ENCODE measurements around the gene TRMT112.
A peak's percentile ranks its signal among the peaks of the same experiment; 100 is the strongest.

The TRMT112 gene

DNA sequence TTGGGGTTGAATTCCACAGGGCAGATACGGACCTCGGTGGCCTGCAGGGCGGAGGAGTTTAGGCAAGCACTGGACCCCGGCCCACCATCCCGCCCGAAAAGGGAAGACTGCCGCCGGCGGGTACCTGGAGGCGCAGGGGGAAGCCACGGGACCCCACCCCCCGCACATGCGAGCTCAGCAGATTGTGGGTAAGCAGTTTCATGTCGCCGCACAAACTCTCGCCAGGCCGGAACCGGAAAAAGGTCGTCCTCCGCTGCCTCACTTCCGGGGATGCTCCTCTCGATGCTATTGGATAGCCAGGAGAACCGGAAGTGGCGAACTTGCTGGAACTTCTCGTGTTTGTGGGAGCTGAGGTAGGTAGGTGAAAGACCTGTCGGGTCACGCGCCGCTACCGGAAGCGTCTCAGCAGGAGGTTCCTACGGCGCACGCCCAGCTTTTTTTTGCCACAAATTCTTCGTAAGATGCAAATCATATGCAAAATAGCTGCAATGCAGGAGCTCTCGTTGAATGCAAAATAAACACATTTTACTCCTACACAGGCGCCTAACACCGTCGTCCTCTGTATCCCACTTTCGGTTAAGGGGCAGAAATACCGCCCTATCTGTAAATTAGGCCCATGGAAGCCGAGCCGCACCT lies at the start of gene TRMT112:
Gene TRMT112 (minus strand): TSS at position 235 of the 636 bp plus-strand sequence. CDS start 33 bp downstream, at position 202.
- DNase-seq (ENCODE audit: low read depth): peak; percentile 83

DNA sequence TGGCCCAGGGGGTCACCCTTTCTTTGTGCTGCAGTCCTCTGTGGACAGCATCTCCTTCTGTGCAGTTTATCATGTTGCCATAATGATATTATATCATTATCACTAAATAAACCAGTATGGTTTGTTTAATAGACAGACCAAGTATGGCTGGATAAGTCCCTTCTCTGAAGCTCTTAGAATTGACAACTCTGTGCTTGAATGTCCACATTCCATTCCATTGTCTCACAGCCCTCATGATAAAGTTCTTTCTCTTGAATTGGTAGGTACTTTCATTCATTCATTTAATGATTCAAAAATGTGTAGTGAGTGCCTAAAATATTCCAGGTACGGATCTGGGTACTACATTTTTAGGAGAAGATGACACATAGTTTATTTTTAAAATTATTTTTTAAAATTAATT lies 49.4 kb upstream of the TRMT112 start:
- no peak for DNase-seq (ENCODE audit: low read depth)

DNA sequence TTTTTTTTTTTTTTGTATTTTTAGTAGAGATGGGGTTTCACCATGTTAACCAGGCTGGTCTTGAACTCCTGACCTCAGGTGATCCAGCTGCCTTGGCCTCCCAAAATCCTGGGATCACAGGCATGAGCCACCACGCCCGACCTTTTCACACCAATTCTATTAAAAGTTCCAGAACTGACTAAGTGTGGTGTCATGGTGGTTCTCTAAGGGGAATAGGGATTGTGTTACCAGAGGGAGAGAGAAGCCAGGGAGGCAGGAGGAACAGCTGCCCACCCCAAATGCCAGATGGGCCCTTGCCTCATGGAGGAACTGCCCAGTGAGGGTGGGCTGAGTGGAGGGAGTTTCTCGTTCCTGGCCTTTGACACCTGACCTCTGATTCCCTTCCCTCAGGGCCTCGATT lies 47.6 kb upstream of the TRMT112 start:
- no peak for DNase-seq (ENCODE audit: low read depth)

DNA sequence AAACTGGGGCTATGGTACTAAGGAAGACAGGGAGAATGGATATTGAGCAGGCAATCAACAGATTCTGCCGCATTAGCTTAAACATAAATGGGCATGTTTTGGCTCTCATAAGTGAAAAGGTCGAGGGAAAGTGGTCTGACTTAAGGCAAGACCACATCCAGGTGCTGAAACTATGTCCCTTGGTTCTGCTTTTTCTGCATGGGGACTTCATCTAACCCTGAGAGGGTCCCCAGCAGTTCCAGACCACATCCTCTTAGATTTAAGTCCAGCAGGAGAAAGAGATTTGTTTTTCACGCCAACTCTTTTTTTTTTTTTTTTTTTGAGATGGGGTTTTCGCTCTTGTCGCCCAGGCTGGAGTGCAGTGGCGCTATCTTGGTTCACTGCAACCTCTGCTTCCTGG lies 47.1 kb upstream of the TRMT112 start:
- DNase-seq (ENCODE audit: low read depth): no peak

DNA sequence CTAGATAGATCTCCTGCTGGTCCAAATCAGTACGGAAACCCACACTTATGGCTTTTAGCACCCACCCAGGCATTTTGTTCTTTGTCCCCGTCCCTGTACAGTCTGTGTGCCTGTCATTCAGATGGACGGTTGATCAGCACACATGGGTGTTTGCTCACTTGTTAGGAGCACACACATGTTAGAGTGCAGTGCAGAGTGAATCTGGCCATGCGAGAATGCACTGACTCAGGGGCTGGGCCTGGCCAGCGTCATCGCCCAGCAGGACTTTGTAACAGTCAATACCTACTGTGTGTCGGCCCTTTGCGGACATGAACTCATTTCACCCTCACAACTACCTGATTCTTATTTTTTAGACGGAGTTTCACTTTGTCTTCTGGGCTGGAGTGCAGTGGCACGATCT lies 45.0 kb upstream of the TRMT112 start:
- no peak for DNase-seq (ENCODE audit: low read depth)

DNA sequence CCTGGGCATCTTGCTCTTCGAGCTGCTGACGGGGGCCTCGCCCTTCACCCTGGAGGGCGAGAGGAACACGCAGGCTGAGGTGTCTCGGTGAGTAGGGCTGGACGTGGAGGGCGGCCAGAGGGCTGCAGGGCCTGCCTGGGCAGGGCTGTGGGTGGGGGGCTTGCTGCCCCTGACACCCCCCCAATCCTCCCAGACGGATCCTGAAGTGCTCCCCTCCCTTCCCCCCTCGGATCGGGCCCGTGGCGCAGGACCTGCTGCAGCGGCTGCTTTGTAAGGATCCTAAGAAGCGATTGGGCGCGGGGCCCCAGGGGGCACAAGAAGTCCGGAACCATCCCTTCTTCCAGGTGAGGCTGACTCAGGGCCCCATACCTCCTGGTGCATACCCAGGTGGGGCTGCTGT lies 44.3 kb upstream of the TRMT112 start:
- no peak for DNase-seq (ENCODE audit: low read depth)

DNA sequence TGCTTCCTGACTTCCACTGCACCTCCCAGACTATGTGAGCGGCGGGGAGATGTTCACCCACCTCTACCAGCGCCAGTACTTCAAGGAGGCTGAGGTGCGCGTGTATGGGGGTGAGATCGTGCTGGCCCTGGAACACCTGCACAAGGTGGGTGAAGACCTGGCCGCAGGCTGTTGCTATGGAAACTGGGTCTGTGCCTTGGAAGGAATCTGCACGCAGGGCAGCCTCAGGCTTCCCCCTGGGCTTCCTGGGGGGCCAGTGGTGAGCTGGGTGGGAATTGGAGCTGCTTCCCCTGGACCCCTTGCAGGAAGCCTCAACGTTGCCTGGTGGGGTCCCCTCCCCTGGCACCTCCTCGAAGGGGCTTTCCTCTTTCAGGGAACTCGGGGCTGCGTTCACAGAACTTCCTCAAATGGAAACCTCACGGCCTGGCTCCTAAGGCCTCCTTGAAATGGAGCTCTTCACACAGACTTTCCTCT lies 43.1 kb upstream of the TRMT112 start:
- DNase-seq (ENCODE audit: low read depth): no peak

DNA sequence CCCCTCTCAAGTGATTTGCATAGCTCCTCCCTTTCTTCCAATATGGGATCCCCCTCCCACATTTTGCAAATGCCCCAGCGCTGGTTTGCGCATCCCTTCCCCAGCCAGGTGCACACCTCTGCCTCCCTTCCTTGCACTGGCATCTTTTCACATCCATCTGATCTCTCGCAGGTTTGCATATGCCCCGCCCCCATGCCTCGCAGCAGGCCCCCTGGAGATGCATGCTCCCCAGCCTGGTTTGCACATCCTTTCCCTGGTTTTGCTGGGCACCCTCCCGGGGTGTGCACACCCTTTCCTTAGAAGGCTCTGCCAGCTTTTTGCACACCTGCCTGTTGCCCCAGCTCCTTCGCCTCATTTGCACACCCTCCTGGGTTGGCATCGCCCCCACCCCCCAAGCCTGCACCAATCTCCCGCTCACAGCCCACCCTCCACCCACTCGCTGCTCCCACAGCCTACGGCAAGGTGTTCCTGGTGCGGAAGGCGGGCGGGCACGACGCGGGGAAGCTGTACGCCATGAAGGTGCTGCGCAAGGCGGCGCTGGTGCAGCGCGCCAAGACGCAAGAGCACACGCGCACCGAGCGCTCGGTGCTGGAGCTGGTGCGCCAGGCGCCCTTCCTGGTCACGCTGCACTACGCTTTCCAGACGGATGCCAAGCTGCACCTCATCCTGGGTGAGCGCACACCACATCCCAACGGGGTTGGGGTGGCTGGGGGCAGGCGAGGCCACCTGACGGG lies 42.5 kb upstream of the TRMT112 start:
- DNase-seq (ENCODE audit: low read depth): no peak

DNA sequence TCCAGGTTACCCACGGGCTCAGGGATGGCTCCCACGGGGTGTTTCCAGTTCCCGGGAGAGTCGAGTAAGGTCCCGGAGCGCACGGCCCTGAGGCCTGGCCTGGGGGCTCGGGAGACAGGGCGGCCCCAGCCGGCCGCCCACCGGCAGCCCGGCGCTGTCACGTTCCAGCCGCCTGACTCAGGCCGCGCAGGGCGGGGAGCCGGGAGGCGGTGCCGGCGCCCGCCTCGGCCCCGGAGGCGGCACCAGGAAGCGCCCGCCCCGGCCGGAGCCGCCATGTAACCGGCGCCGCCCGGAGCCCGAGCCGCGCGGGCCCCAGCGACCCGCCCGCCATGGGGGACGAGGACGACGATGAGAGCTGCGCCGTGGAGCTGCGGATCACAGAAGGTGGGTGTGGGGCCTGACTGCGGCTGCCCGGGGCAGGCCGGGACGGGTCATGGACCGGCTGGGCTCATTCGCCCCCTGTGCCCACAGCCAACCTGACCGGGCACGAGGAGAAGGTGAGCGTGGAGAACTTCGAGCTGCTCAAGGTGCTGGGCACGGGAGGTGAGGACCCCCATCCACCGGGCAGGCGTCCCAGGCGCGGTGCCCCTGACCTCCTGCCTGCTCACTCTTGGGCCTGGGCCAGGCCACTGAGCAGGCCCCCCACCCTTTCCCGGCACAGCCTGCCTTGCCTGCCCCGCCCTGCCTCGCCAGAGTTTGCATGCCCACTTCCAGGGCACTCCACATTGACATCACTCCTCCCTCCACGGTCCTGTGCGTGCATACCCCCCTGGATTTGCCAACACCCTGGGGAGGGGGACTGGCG lies 41.8 kb upstream of the TRMT112 start, which contains the start of gene RPS6KA4:
Gene RPS6KA4 (plus strand): TSS at position 256 of the 805 bp plus-strand sequence. CDS start 74 bp downstream, at position 330.
- DNase-seq (ENCODE audit: low read depth): no peak

DNA sequence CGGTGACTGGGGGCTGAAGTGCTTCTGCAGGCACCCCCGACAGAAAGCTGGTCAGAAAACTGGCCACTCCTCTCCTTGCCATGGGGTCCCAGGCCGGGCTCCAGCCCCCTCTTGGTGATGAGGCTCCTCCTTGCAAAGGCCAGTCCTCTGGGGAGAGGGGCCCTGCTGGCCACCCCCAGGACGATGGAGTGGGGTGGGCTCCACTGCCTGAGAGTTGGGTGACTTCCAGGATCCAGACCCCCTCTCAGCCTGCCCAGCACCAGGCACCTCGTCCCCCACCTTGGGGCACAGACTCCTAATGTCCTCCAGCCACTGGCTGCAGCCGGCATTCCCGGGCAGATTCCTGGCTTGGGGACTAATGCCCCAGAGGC lies 41.2 kb upstream of the TRMT112 start:
- DNase-seq (ENCODE audit: low read depth): no peak

DNA sequence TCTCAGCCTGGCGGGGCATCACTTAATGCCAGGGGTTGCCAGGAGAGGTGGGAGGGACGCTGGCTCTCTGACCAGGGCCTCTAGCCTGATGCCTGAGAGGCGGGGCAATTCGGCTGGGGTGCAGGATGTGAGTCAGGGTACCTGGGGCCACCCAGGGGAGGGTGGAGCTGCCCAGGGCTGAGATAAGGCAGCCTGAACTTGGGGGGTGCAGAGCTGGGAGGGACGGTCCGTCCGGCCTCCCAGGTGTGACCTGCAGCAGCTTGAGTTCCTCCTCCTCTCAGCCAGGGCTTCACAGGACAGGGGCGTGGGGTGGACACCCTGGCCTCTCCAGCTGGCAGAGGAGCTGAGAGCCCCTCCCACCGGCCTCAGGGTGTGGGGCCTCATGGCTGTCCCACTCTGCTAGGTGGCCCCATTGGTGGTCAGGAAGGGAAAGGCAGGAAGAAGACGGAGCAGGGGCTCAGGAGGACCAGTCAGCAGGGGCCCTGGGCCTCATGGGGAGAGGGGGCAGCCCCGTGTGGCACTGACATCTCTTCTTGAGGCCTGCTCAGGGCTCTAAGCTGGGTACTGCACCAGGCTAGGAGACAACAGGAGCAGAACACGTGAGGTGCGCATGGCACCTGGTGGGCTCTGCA lies 40.7 kb upstream of the TRMT112 start:
- DNase-seq (ENCODE audit: low read depth): no peak

DNA sequence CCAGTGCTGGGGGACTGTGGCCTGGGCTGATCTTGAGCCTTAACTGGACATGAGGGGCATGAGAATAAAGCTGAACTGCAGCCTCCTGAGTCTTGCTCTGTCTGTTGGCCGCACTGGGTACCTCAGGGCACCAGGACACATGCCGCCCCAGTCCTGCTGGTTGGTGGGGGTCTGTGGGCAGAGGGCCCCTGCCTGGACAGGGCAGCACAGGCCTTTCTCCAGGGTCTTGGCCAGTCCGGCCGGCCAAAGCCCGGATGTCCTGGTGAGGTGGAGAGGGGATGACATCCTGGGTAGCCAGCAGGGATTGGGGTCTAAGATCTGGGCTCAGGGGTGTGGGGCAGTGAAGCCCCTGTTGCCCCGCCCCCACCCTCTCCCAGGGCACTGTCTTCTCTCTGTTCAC lies 40.1 kb upstream of the TRMT112 start:
- no peak for DNase-seq (ENCODE audit: low read depth)

DNA sequence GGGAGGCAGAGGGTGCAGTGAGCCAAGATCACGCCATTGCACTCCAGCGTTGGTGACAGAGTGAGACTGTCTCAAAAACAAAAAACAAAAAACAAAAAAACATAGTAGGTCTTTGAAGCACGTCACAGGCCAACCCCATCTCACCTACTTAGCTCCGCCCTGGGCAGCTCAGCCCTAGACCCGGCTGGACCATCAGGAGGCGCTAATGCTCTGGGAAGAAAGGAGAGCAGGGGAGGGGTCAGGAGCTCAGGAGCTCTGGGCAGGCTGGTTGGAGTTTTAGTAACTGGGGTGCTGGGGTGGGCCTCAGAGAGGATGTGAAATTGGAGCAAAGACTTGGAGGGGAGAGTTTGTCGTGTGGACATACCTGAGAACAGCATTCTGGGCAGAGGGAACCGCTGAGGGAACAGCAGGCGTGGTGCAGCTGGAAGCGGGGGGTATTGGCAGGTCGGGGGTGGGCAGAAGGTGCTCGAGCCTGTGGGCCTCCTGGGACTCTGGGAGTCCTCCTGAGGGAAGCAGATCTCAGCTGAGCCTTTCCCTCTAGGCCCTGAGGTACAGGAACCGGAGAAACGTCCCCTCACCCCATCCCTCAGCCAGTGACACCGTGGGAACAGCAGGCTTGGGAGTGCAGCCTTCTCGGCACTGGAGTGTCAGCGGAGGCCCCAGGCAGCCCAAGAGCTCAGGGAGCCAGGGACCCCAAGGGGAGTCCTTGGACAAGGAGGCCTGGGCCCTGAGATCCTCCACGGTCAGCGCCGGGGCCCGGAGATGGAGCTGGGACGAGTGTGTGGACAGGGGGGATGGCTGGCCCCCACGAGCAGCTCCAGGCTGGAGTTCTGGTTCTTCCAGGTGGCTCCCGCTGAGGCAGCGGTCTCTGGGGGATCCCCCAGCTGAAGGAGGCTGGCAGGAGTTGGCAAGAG lies 39.4 kb upstream of the TRMT112 start:
- DNase-seq (ENCODE audit: low read depth): no peak

DNA sequence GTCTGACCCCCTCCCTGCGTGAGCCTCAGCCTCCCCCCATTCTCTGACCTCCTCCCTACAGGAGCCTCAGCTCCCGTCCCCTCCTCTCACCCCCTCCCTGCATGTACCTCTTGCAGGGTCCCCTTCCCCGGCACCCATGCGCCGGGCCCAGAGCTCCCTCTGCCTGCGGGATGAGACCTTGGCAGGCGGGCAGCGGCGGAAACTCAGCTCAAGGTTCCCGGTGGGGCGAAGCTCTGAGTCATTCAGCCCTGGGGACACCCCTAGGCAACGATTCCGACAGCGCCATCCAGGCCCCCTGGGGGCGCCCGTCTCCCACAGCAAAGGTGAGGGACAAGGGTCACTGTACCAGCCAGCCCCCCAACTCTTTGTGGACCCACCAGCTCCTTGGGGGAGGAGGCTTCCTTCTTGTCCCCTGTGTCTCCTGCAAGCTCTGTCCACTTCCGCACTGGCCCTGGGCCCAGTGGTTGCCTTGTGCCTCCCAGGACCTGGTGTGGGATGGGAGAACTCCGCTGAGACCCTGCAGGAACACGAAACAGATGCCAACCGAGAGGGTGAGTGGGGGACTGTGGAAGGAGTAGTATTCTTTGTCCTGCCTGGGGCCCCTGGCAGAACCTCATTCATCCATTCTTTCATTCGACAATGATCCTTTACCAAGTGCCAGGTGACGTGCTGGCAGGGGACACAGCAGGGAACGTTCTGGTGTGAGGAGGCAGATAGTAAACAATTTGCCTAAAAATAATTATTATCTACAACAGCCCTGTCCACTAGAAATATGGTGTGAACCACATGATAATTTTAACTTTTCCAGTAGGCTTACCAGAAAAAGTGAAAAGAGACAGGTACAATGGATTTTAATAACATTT lies 38.0 kb upstream of the TRMT112 start:
- DNase-seq (ENCODE audit: low read depth): no peak

DNA sequence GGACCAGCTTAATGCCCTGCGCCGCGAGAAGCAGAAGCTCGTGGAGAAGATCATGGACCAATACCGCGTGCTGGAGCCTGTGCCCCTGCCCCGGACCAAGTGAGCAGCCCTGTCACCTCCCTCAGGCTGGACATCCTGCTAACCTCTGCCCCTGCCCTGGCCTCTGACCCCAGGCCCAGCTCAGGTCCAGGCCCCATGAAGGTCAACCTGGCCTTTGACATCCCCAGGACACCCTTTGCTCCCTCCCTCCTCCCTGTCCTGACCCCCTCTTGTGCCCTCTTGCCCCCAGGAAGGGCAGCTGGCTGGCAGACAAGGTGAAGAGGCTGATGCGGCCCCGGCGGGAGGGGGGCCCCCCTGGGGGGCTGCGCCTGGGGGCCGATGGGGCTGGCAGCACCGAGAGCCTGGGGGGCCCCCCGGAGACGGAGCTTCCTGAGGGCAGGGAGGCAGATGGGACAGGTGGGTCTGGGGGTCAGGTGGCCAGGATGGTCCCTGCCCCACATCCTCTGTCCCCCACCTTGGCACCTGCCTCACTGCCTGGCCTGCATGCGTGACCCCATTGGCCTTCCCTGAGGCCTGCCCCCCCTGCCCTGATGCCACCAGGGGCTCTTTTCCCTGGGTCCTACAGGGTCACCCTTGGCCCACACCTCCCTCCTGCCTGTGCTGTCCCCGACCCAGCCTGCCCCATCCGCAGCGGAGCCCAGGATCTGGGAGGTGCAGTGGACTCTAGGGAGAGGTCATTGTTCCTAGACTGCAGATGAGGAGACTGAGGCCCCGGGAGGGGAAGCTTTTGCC lies 36.6 kb upstream of the TRMT112 start:
- no peak for DNase-seq (ENCODE audit: low read depth)

DNA sequence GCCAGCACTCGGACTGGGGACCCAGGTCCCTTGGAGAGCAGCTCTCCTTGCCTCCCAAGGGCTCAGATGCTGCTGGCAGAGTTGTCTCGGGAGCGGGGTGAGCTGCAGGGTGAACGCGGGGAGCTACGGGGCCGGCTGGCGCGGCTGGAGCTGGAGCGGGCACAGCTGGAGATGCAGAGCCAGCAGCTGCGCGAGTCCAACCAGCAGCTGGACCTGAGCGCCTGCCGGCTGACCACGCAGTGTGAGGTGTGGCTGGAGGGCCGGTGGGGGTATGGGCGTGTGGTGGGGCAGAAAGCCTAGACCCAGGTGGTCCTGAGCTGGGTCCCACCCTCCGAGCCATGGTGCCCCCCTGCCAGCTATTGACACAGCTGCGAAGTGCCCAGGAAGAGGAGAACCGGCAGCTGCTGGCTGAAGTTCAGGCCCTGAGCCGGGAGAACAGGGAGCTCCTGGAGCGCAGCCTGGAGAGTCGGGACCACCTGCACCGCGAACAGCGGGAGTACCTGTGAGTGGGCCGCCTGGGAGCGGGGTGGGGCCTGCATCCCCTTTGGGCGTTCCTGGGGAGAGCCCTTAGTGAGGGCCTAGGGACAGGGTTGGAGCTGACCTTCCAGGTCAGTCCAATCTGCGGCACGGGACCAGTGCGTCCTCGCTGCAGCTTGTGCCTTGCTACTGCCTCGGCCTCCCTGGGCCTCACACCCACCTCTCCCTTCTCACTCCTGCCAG lies 35.8 kb upstream of the TRMT112 start:
- DNase-seq (ENCODE audit: low read depth): no peak

DNA sequence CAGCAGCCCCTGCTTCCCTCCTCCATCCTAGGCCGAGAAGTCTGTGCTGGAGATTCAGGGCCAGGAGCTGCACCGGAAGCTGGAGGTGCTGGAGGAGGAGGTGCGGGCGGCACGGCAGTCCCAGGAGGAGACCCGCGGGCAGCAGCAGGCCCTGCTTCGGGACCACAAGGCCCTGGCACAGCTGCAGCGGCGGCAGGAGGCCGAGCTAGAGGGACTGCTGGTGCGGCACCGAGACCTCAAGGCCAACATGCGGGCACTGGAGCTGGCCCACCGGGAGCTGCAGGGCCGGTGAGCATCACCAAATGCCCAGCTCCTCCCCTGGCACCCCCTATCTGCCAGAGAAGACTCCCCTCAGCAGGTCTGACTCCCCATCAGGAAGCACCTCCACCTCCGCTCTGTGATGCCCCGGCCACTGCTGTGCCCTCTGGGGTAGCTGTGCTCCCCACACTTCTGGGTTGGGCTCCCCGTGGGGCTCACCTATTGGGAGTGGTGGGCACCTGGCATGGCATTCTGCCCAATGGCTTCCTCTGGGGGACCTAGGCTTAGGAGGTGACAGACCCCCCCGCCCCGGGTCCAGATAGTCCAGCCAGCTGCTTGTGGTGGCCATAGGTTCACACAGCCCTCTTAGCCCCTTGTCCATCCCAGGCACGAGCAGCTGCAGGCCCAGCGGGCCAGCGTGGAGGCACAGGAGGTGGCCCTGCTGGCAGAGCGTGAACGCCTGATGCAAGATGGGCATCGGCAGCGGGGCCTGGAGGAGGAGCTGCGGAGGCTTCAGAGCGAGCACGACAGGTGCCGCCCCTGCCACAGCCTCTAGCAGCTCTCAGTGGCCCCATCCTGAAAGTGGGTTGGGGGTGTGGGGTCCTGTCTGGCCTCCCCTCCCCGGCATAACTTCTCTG lies 35.0 kb upstream of the TRMT112 start:
- DNase-seq (ENCODE audit: low read depth): no peak

DNA sequence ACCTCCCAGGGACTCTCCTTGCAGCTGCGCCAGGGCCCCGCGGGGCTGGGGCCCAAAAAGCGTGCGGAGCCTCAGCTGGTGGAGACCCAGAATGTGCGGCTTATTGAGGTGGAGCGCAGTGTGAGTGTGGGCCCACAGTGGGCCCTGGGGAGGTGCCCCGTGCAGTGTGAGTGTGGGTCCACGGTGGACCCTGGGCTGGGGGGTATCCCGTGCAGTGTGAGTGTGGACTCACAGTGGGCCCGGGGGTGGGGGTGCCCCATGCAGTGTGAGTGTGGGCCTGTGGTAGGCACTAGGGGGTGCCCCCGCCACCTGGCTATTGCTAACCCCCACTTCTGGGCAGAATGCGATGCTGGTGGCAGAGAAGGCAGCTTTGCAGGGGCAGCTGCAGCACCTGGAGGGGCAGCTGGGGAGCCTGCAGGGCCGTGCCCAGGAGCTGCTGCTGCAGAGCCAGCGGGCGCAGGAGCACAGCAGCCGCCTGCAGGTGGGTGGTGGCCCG lies 33.8 kb upstream of the TRMT112 start:
- no peak for DNase-seq (ENCODE audit: low read depth)
